Smooth muscle cell (in vitro differentiated cells): ENCODE measurements around the gene MTSS2. TPM values are rescaled to one million over a fixed set of nuclear protein-coding genes. Genes with fewer than 3 reads are reported as not detected.

Experiments used
- DNase-seq: peaks from one replicate; lab custom pipeline; 2025; ENCODE audit not compliant: unreplicated experiment; lab: John Stamatoyannopoulos, UW
- H2AFZ ChIP-seq: fragments of 200-600 bp; sonication (generic); 2 replicates; pipeline ENCODE4 v1.6.0; 2016; ENCODE audit warnings: antibody characterized with exemption, low read depth, mild to moderate bottlenecking
- H3F3A ChIP-seq: fragments of 200-600 bp; sonication (generic); 2 replicates; pipeline ENCODE4 v1.6.0; 2017; ENCODE audit warnings: antibody characterized with exemption, low read depth
- H3K27ac ChIP-seq: fragments of 200-600 bp; sonication (generic); 2 replicates; pipeline ENCODE4 v1.5.1; 2016; ENCODE audit warnings: low read depth, mild to moderate bottlenecking
- H3K27me3 ChIP-seq: fragments of 200-600 bp; sonication (generic); 2 replicates; pipeline ENCODE4 v1.6.1; 2016; ENCODE audit warnings: low read depth, mild to moderate bottlenecking
- H3K36me3 ChIP-seq: fragments of 200-600 bp; sonication (generic); 2 replicates; pipeline ENCODE4 v1.5.1; 2016; ENCODE audit warnings: low read depth
- H3K4me1 ChIP-seq: fragments of 200-600 bp; sonication (generic); 2 replicates; pipeline ENCODE4 v1.5.1; 2016; ENCODE audit warnings: low read depth
- H3K4me2 ChIP-seq: fragments of 200-600 bp; sonication (generic); 2 replicates; pipeline ENCODE4 v1.6.0; 2016; ENCODE audit warnings: mild to moderate bottlenecking
- H3K4me3 ChIP-seq: fragments of 200-600 bp; sonication (generic); 2 replicates; pipeline ENCODE4 v1.5.1; 2016; ENCODE audit warnings: mild to moderate bottlenecking
- H3K79me2 ChIP-seq: fragments of 200-600 bp; sonication (generic); 2 replicates; pipeline ENCODE4 v1.6.0; 2016; ENCODE audit warnings: low read depth, mild to moderate bottlenecking
- H3K9ac ChIP-seq: fragments of 200-600 bp; sonication (generic); 2 replicates; pipeline ENCODE4 v1.6.0; 2016; ENCODE audit warnings: low read depth
- H3K9me3 ChIP-seq: fragments of 200-600 bp; sonication (generic); replicated peaks from 2 replicates; pipeline ENCODE4 v1.5.1; 2016; ENCODE audit warnings: low read depth
- H4K20me1 ChIP-seq: fragments of 200-600 bp; sonication (generic); 2 replicates; pipeline ENCODE4 v1.6.0; 2016; ENCODE audit warnings: low read depth
- WGBS: methylation state at CpG from one replicate; pipeline ENCODE4 v1.1.7; 2016; ENCODE audit warnings: low lambda C conversion rate; 5-methylcytosine and 5-hydroxymethylcytosine counted together
- polyA plus RNA-seq: library from polyadenylated mRNA; unstranded; fragments of >200 nt; fragmentation: Nextera tagmentation; extraction: Ambion mirVana; gene quantifications from 2 replicates; pipeline ENCODE4 v1.2.1, GENCODE V29; 2016
- total RNA-seq: library from RNA; depleted of rRNA; stranded (reverse); fragments of >200 nt; gene quantifications from 2 replicates; pipeline ENCODE4 v1.2.3, GENCODE V29; 2014
- TF ChIP-seq, protein P1 (sequence below): fragments of 200-600 bp; sonication (generic); IDR thresholded peaks from 2 replicates; pipeline ENCODE4 v1.5.1; 2017; ENCODE audit warnings: borderline replicate concordance, mild to moderate bottlenecking, antibody characterized with exemption; ENCODE audit not compliant: insufficient read depth, poor library complexity, severe bottlenecking

Gene MTSS2
- total and polyA plus RNA-seq, 2 experiments from 2014 or later, result 4.2 to 19.5 TPM

DNA sequence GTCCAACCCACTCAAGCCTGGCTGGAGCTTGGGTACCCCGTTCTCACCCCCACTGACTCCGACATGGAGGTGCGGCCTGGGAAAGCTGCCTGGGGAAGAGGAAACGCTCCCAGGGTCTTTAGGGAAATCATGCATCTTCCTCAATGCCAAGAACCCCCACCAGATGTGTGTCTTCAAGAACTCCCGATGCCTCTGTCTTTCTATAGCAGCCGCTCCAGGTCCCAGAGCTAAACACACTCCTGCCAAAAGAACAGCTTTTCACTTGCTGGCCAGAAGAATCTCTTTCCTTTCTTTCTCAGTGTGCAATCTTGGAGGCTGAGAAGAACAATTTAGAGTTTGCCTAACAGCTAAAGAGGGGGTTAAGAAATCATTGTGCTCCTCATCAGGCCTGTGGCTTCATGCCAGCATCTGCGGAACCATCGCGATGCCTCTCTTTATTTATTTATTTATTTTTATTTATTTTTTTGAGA is 41.1 kb upstream of the MTSS2 start:
- H3F3A ChIP-seq, result no peaks in the 10 kb centered on the region
- 95% methylated on average over 9 of the region's 9 CpGs for WGBS

DNA sequence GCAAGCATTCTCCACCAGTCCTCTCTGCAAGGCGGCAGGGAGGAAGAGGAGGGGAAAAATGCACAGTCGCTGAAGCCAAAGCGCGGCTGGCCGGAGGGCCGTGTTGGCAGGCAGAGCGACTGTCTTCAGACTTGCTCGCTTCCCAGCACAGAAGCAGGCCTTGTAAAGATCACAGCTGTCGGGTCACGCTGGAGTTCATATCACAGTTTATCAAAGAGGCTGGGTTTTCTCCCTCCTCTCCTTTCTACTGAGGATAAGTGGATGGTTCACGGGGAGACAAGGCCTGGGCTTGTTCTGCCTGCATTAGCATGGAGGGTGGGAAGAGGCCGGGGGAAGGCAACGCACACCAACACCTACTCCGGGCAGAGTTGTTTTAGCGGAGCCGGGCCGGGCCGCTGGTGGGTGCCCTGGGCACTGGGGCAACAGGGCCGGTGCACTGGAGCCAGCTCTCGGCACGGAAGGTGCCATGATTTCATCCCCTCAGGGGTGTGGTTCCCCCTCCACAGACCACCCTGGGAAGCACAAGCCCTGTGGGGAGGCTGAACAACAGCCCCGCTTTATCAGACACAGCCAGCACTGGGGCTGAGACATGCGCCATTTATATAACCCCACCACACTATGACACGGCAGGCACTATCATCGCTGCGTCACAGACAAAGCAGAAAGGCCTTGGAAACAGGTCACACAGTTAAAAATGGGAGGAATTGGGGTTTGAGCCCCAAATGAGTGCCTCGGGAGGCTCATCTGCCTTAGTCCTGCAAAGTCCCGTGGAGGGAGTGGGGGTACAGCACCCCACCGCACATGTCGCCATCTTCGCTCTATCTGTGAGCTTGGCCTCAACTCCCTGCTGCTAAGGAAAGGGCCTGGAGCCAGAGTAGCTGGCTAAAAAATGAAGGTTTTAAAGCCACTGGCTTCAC is 40.3 kb upstream of the MTSS2 start:
- Histone ChIP-seq H3K4me2 (peak overlapping the region; percentile 59), H3K79me2 (no peaks in the 10 kb centered on the region), H3K27me3 (no peaks in the 10 kb centered on the region), H3K4me1 (peaks cover 11% of the 10 kb centered on the region), H2AFZ (no peak overlapping the region), H3K9me3 (no peaks in the 10 kb centered on the region), H3K36me3 (no peaks in the 10 kb centered on the region), H3K9ac (no peak overlapping the region), H4K20me1 (no peaks in the 10 kb centered on the region), H3K4me3 (no peak overlapping the region), H3K27ac (peak overlapping the region; percentile 24), H3F3A (no peaks in the 10 kb centered on the region)
- DNase-seq, result no peak
- TF ChIP-seq, protein P1, sequence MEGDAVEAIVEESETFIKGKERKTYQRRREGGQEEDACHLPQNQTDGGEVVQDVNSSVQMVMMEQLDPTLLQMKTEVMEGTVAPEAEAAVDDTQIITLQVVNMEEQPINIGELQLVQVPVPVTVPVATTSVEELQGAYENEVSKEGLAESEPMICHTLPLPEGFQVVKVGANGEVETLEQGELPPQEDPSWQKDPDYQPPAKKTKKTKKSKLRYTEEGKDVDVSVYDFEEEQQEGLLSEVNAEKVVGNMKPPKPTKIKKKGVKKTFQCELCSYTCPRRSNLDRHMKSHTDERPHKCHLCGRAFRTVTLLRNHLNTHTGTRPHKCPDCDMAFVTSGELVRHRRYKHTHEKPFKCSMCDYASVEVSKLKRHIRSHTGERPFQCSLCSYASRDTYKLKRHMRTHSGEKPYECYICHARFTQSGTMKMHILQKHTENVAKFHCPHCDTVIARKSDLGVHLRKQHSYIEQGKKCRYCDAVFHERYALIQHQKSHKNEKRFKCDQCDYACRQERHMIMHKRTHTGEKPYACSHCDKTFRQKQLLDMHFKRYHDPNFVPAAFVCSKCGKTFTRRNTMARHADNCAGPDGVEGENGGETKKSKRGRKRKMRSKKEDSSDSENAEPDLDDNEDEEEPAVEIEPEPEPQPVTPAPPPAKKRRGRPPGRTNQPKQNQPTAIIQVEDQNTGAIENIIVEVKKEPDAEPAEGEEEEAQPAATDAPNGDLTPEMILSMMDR, result no peak
- WGBS, result 57% methylated on average over 31 of the region's 31 CpGs

More for the DNA sequence above, 41.1 kb upstream of the MTSS2 start:
- TF ChIP-seq, protein P1, result no peak
- Histone ChIP-seq H3K27me3 (no peaks in the 10 kb centered on the region), H3K27ac (no peak overlapping the region), H3K4me1 (peaks cover 11% of the 10 kb centered on the region), H3K36me3 (no peaks in the 10 kb centered on the region), H2AFZ (no peak overlapping the region), H3K9ac (no peak overlapping the region), H4K20me1 (no peaks in the 10 kb centered on the region), H3K9me3 (no peaks in the 10 kb centered on the region), H3K4me3 (no peak overlapping the region), H3K79me2 (no peaks in the 10 kb centered on the region), H3K4me2 (no peak overlapping the region)
- DNase-seq, result no peak

DNA sequence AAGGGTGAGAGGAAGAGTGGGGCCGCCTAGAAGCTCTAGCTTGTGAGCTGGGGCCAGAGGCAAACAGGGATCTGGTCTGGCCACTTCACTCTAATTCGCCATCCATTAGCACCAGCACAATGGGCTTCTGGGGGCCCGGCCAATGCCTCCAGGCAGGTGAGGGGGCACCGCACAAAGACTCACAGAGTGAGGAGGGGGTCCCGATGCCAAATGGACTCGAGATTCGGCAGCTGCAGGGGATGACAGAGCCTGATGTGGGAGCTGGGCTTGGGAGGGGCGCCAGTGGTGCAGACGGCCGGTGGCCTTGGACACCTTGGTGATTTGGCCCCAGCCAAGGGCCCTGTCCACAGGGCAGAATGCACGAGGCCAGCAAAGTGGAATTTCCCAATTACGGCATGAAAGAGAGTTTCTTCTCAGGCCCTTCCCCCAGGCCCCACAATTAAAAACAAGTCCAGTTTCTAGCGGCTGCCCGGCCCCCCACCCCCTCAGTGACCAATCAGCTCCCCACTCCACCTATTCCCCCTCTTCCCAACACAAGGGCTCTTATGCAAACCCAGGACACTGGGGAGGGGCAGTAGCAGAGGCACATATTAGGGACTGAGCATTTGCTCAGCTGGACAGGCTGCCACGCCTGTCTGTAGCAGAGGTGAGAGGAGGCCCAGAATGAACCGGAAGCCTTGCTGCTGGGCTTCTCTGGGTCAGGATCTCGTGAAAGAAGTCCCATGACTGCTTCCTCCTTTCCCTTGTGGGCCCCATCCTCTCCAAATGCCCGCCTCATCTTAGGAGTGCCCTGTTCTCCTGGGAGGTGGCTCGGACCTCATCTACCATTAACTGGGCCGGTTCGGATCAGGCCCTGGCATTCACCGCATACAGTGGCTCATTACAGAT is 39.4 kb upstream of the MTSS2 start:
- Histone ChIP-seq H3K27ac (peak overlapping the region; percentile 24), H4K20me1 (no peaks in the 10 kb centered on the region), H2AFZ (no peak overlapping the region), H3K4me3 (no peak overlapping the region), H3K4me2 (peak overlapping the region; percentile 59), H3K9me3 (no peaks in the 10 kb centered on the region), H3K27me3 (no peaks in the 10 kb centered on the region), H3F3A (no peaks in the 10 kb centered on the region), H3K79me2 (no peaks in the 10 kb centered on the region), H3K36me3 (no peaks in the 10 kb centered on the region), H3K9ac (no peak overlapping the region), H3K4me1 (peaks cover 11% of the 10 kb centered on the region)
- TF ChIP-seq, protein P1, result no peak
- DNase-seq, result no peak
- WGBS, result 68% methylated on average over 19 of the region's 22 CpGs
